ENCODE data around the gene RGL4.
"Not testable (repeated sequence)": the region's sequence is repeated elsewhere in the genome, so short reads cannot be mapped to it uniquely, and the experiment has no call there.

Gene RGL4

DNA sequence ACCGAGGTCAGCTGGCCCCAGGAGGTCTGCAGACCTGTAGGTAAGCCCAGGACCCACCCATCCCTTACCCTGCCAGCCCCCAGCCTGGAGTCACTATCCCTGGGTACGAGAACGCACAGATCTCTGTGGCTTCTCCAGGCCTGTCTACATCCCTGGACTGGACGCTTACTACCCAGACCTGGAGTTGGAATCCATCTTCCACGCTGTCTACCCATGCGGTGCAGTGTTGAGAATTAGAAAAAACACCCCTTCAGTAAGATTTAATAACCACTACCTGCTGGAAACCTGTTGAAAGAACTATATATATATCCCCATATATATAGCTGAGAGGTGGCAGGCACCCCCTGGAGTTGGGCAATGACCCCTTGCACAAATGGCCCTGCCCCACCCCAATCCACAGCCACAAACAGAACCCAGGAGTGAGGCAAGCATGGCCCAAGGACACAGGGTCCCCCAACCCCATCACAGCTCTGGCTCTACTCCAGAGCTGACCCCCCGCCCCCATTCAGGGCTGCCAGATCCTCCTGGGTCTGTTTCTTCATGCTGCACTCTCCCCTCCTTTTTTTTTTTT lies 17.7 kb upstream of the RGL4 start:
- peak overlapping the region; percentile 91 for H3K27ac ChIP-seq
- H3K27me3 ChIP-seq = no peaks in the 10 kb centered on the region
- TF ChIP-seq, protein P1, sequence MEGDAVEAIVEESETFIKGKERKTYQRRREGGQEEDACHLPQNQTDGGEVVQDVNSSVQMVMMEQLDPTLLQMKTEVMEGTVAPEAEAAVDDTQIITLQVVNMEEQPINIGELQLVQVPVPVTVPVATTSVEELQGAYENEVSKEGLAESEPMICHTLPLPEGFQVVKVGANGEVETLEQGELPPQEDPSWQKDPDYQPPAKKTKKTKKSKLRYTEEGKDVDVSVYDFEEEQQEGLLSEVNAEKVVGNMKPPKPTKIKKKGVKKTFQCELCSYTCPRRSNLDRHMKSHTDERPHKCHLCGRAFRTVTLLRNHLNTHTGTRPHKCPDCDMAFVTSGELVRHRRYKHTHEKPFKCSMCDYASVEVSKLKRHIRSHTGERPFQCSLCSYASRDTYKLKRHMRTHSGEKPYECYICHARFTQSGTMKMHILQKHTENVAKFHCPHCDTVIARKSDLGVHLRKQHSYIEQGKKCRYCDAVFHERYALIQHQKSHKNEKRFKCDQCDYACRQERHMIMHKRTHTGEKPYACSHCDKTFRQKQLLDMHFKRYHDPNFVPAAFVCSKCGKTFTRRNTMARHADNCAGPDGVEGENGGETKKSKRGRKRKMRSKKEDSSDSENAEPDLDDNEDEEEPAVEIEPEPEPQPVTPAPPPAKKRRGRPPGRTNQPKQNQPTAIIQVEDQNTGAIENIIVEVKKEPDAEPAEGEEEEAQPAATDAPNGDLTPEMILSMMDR (IDR thresholded peaks at IDR 0.05) = no peak
- peak overlapping the region in 1 of 2 experiments; percentile 39 for H3K4me3 ChIP-seq (ENCODE audit: low read depth in 1 of 2, low read length in 1 of 2)
- no peaks in the 10 kb centered on the region for H3K36me3 ChIP-seq
- H3K9me3 ChIP-seq = no peaks in the 10 kb centered on the region
- peaks cover 63 to 66% of the 10 kb centered on the region in 2 experiments for H3K4me1 ChIP-seq (ENCODE audit: control insufficient read depth in 1 of 2, insufficient read depth in 1 of 2, low read depth in 1 of 2, low read length in 1 of 2)

DNA sequence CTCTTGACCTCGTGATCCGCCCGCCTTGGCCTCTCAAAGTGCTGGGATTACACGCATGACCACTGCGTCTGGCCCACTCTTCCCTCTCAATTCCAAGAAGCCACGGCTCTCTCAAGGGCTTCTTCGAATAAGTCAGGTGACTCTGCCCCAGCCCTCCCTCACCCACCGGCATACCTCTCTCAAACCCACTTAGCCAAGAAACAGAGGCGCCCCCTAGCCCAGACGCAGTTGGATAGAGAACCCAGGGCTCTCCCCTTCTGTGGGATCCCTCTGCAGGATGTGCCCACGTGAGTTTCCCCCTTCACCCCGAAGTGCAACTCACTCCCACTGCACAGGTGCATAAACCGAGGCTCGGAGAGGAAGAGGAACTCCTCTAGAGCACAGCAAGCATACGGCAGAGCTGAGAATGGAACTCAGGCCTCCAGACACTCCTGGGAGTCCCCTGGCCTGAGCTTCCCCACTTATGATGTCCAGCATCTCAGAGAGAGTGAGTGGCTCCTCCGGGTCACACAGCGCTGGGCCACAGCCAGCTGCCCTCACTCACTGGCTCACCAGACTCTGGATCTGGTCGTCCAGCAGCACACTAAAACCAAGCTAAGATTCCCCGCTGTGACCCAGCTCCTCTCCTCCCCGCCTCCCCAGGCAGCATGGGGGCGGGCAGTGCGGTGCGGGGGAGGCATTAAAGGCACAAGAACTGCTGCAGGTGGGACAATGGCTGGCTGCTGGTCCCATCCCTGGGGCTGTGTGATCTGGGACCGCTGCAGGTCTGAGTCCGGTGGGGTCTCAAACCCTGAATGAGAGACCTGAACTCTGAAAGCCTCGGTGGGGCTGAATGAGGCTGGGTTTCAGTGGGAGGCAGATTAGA lies 16.8 kb upstream of the RGL4 start:
- H3K36me3 ChIP-seq = peaks cover under 1% of the 10 kb centered on the region
- TF ChIP-seq, protein P1 (IDR thresholded peaks at IDR 0.05) = no peak
- peaks cover 63 to 66% of the 10 kb centered on the region in 2 experiments for H3K4me1 ChIP-seq (ENCODE audit: control insufficient read depth in 1 of 2, insufficient read depth in 1 of 2, low read depth in 1 of 2, low read length in 1 of 2)
- H3K27me3 ChIP-seq = no peaks in the 10 kb centered on the region
- H3K9me3 ChIP-seq = no peaks in the 10 kb centered on the region
- H3K4me3 ChIP-seq (ENCODE audit: low read depth in 1 of 2, low read length in 1 of 2) = no peak overlapping the region
- peak overlapping the region; percentile 91 for H3K27ac ChIP-seq

DNA sequence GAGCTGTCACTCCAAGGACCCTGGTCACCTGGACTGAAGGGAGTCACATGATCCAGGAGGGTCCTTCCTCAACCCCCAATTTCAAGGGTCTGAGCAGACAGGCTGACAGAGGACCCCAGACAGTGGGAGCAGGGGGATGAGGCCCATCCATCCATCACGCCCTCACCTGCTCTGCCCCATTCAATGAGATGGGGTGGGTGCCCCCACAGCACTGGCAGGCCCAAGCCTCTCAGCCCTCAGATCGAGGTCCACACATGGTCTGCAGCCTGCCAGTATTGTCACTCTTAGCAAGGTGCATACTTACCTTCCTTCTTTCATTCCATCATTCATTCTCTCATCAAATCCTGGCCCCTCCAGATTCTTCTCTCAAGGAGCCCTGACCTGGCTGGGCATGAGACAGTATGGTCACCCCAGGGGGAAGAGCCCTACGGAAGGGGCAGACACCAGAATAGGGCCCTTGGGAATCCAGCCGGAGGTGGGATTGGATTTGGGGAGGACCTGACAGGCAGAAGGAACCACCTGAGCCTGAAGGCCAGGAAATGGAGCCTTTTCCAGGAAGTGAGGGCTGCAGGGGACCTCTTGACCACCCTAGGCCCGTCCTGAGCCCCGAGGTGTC lies 15.8 kb upstream of the RGL4 start:
- H3K36me3 ChIP-seq; H3K4me3 ChIP-seq (ENCODE audit: low read depth in 1 of 2, low read length in 1 of 2); H3K27me3 ChIP-seq; H3K9me3 ChIP-seq: not testable (repeated sequence)
- H3K27ac ChIP-seq = peak overlapping the region; percentile 91
- H3K4me1 ChIP-seq (ENCODE audit: control insufficient read depth in 1 of 2, insufficient read depth in 1 of 2, low read depth in 1 of 2, low read length in 1 of 2) = peaks cover 63 to 66% of the 10 kb centered on the region in 2 experiments

DNA sequence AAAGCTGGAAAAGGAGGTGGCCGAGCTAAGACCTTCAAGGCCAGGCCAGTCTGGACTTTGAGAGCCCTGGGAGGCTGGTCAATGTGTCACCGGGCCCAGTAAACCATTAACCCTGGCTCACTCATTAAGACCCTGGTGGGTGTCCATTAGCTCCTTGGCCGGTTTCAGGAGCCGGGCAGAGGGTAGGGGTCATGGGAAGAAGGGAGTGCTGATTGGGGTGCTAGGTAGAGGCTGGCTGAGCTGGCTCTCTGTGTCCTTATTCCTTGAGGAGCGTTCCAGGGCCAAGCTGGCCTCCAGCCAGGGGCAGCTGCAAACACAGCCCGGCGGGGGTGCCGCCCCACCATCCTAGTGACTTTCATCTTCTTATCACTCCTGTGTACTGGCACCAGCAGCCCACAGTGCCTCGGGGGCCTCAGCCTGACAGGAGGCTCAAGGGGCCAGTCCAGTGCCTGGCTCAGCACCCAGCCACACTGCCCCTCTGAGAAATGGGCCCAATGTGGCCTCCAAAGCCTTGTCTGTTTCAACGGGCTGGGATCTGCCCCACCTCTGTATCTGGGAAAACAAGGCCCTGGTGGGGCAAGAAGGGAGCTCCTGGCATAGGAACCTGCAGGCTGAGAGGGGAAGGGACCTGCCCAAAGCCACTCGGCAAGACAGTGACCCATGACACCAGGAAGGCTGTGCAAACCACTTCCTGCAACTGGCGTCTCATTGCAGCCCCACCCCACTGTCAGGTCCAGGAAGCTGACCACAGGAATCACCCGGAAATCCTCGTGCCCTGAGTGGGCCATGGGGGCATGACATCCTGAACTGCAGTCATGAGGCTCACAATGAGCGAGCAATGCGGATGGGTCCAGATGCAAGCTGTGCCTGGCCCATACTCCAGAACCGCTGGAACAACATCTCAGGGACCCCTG lies 15.1 kb upstream of the RGL4 start:
- no peaks in the 10 kb centered on the region for H3K9me3 ChIP-seq
- TF ChIP-seq, protein P1 (IDR thresholded peaks at IDR 0.05) = peak; percentile 34
- H3K27ac ChIP-seq = peak overlapping the region; percentile 91
- no peaks in the 10 kb centered on the region for H3K27me3 ChIP-seq
- H3K4me3 ChIP-seq (ENCODE audit: low read depth in 1 of 2, low read length in 1 of 2) = peak overlapping the region; percentile 3 to 18
- H3K4me1 ChIP-seq (ENCODE audit: control insufficient read depth in 1 of 2, insufficient read depth in 1 of 2, low read depth in 1 of 2, low read length in 1 of 2) = peaks cover 61 to 63% of the 10 kb centered on the region in 2 experiments
- H3K36me3 ChIP-seq = peaks cover 9% of the 10 kb centered on the region

DNA sequence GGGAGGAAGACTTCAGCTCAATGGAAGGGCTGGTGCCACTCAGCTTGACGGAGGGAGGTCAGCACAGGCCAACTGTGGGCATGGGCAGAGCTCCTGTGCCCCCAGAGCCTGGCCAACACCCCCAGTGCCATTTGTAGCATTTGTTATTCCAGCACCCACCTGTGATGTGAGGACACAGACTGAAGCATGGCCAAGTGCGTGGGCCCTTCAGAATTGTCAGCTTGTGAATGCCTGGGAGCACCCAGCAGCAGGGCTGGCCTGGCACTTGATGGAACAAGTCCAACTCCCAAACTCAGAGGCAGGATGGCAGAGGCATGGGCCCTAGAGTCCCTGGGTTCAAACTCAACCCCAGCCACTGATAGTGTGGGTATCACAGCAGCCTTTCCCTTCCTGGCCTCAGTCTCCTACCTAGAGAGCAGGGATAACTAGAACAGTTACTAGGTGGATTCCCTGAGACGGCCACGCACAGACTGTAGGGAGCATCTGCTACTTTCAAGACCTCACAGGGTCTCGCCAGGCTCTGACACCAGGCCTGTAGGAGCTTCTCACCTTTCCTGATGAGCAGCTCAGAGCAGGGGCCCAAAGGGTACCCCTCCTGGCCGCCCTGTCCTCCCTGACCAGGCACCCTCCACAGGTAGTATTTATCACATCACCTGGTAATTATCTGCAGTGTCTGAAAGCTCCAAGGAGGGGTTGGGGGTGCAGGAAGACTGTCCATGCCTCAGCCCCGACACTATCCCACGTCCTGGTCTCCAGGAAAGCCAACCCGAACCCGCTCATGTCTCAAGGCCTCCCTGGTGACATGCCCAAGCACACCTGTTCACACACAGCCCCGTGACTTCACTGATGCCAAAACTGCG lies 13.7 kb upstream of the RGL4 start:
- H3K36me3 ChIP-seq = peaks cover 21% of the 10 kb centered on the region
- H3K27ac ChIP-seq = peak overlapping the region; percentile 91
- H3K4me3 ChIP-seq (ENCODE audit: low read depth in 1 of 2, low read length in 1 of 2); H3K9me3 ChIP-seq; H3K27me3 ChIP-seq: not testable (repeated sequence)
- peaks cover 54 to 57% of the 10 kb centered on the region in 2 experiments for H3K4me1 ChIP-seq (ENCODE audit: control insufficient read depth in 1 of 2, insufficient read depth in 1 of 2, low read depth in 1 of 2, low read length in 1 of 2)

Data from neutrophil (primary cell).